ENCODE results near the gene MYG1. TPM values are rescaled to one million over a fixed set of nuclear protein-coding genes. Genes with fewer than 3 reads are reported as not detected.

Gene MYG1
- polyA plus RNA-seq, 2 of the 4 experiments (the other 2 are of a cell fraction): 55.9 to 75.2 TPM

- 1% methylated on average over 17 of the region's 50 CpGs for WGBS (ENCODE audit: missing lambda C conversion rate)
- H3K4me2 ChIP-seq: peak overlapping the region; percentile 93
- H3K9me3 ChIP-seq: no peaks in the 10 kb centered on the region
- ChIA-PET CTCF (interaction anchor here (0.6 to 20.8 kb wide), 37 partner anchors 9 to 168 kb away, joined by 3 to 638 read pairs (median 4); partner anchors contain the start of genes AAAS, AMHR2, PFDN5 and SP7), POLR2A (interaction anchor here (0.6 to 2.7 kb wide), 16 partner anchors 10 to 156 kb away, joined by 3 to 51 read pairs (median 4); partner anchors contain the start of genes AAAS, PFDN5, PRR13 and SP1)
- ATAC-seq (peak; percentile 87 to 88), DNase-seq (ENCODE audit: low read depth in 1 of 2, low spot score in 1 of 2) (peak; percentile 68 to 76), FAIRE-seq (no peak)
- peak overlapping the region; percentile 81 to 93 for H3K27ac ChIP-seq
- H3K4me1 ChIP-seq: peaks cover 9% of the 10 kb centered on the region; the same call in 2 of the 3 replicates
- H3K4me3 ChIP-seq: peak overlapping the region; percentile 64
- peak; percentile 59 for TF ChIP-seq POLR2A (IDR thresholded peaks at IDR 0.05; ENCODE audit: low read length)
- TF ChIP-seq TP53 (CRISPR knock-in tag; IDR thresholded peaks at IDR 0.05): no peak
- peak; percentile 74 to 79 for TF ChIP-seq RAD21 (conservative IDR thresholded peaks at IDR 0.05 in 1 of 2, IDR thresholded peaks at IDR 0.05 in 1 of 2)
- peak; percentile 45 for TF ChIP-seq CHD2 (IDR thresholded peaks at IDR 0.05; ENCODE audit: low read length, partially characterized antibody)
- no peak for TF ChIP-seq ZFP36 (IDR thresholded peaks at IDR 0.05; ENCODE audit: borderline replicate concordance, partially characterized antibody)
- no peak for TF ChIP-seq RARB (CRISPR knock-in tag; IDR thresholded peaks at IDR 0.05)
- TF ChIP-seq SMC3 (IDR thresholded peaks at IDR 0.05): peak; percentile 68; the same call in 2 of the 3 replicates
- TF ChIP-seq MAX (IDR thresholded peaks at IDR 0.05): peak; percentile 47
- TF ChIP-seq HOXA7 (CRISPR knock-in tag; IDR thresholded peaks at IDR 0.05): no peak
- no peak for TF ChIP-seq EHF (CRISPR knock-in tag; IDR thresholded peaks at IDR 0.05)
- peak; percentile 74 for TF ChIP-seq CTCF (IDR thresholded peaks at IDR 0.05)
- TF ChIP-seq ESRRA (IDR thresholded peaks at IDR 0.05; ENCODE audit: borderline replicate concordance, low read length): no peak
- peak in 1 of 2 experiments; percentile 62; a peak in 2 of 5 replicates for TF ChIP-seq JUN (IDR thresholded peaks at IDR 0.05)
- TF ChIP-seq PBX3 (IDR thresholded peaks at IDR 0.05): 0 out of 2 replicates have a peak, but pooled peaks have one; percentile 50
- TF ChIP-seq CBX2 (IDR thresholded peaks at IDR 0.05; ENCODE audit: borderline replicate concordance, low read depth): no peak
- no peak for TF ChIP-seq MYC (IDR thresholded peaks at IDR 0.05; ENCODE audit: borderline replicate concordance, low read length)
- TF ChIP-seq KDM1A (IDR thresholded peaks at IDR 0.05; ENCODE audit: low read depth): peak; percentile 76; the same call in 1 of the 2 replicates
- TF ChIP-seq PHF8 (IDR thresholded peaks at IDR 0.05; ENCODE audit: borderline replicate concordance, low read depth): no peak
- TF ChIP-seq MAFK (IDR thresholded peaks at IDR 0.05; ENCODE audit: partially characterized antibody): no peak
- TF ChIP-seq ELK1 (IDR thresholded peaks at IDR 0.05; ENCODE audit: low read depth, low read length): no peak
- TF ChIP-seq E2F6 (IDR thresholded peaks at IDR 0.05; ENCODE audit: borderline replicate concordance, low read depth): no peak
These were observed 45.5 kb downstream of the MYG1 start for GRCh38 chr12:53344824-53345485.

All from A549 (cell line).